H4 (cell line): Measurements from ENCODE around the gene ABCC10. TPM values are rescaled to one million over a fixed set of nuclear protein-coding genes. Genes with fewer than 3 reads are reported as not detected.
"Not testable (repeated sequence)": the region's sequence is repeated elsewhere in the genome, so short reads cannot be mapped to it uniquely, and the experiment has no call there.

Experiments used
- DNase-seq: peaks from one replicate; pipeline ENCODE4 v3.0.0-alpha.2; 2015; ENCODE audit warnings: low spot score
- total RNA-seq: library from RNA; depleted of rRNA; stranded (reverse); fragments of >200 nt; shearing (Covaris generic); gene quantifications from 2 replicates; pipeline ENCODE4 v1.2.3, GENCODE V29; 2014

The ABCC10 gene
- total RNA-seq, 1 experiment from 2014 or later = 11.7 TPM

DNA sequence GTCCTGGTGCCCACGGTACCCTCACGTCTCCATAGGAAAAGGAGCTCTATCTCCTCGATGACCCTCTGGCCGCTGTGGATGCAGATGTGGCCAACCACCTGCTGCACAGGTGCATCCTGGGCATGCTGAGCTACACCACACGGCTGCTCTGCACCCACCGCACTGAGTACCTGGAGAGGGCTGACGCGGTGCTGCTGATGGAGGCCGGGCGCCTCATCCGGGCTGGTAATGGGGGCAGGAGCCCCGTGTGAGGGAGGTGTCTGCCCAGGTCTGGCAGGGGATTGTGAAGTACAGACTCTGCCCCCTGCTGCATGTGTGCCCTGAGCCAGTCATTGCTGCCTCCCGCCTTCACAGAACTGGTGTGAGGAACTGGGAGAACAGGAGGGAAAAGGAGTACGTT lies 15.6 kb downstream of the ABCC10 start:
- DNase-seq = no peak

DNA sequence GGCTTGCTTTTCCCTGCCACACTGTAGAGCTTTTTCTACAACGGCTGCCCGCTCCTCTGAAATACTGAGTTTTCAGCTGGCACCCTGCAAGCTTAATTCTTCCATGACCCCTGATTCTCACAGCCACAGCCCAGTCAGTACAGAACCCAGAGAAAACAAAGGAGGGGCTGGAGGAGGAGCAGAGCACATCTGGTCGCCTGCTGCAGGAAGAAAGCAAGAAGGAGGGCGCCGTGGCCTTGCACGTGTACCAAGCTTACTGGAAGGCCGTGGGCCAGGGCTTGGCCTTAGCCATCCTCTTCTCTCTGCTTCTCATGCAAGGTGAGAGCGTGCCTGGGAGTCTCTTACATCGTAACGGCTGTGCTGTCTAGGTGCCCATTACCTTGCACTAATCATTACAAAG lies 16.7 kb downstream of the ABCC10 start:
- DNase-seq = no peak

DNA sequence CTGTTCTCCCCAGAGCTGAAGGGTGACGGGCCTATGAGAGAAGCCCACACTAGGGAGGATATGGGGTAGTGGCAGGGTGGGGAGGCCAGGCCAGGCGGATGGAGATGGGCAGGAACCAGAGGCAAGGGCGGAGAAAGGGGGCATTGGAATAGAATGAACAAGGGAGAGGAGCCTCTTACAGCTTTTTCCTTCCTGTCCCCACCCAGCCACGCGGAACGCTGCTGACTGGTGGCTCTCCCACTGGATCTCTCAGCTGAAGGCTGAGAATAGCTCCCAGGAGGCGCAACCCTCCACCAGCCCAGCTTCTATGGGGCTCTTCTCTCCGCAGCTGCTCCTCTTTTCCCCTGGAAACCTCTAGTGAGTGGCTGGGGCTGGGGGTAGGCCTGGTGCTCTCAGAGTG lies 17.2 kb downstream of the ABCC10 start:
- no peak for DNase-seq

DNA sequence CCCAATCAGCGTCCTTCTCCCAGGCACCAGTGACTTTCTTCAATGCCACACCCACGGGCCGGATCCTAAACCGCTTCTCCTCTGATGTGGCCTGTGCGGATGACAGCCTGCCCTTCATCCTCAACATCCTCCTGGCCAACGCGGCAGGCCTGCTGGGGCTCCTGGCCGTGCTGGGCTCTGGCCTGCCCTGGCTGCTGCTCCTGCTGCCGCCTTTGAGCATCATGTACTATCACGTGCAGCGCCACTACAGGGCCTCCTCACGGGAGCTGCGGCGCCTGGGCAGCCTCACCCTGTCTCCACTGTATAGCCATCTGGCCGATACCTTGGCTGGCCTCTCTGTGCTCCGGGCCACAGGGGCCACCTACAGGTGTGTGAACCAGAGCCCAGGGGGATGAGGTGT lies 18.2 kb downstream of the ABCC10 start:
- DNase-seq = no peak

DNA sequence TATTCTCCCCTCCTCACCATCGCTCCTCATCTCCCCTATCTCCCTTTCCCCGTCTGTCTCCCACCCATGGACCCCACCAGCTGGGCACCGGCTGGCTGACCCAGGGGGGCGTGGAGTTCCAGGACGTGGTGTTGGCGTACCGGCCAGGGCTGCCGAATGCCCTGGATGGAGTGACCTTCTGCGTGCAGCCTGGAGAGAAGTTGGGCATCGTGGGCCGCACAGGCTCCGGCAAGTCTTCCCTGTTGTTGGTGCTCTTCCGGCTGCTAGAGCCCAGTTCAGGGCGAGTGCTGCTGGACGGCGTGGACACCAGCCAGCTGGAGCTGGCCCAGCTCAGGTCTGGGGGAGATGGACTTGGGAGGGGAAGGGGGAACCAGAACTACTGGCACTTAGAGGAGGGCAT lies 20.3 kb downstream of the ABCC10 start:
- no peak for DNase-seq

DNA sequence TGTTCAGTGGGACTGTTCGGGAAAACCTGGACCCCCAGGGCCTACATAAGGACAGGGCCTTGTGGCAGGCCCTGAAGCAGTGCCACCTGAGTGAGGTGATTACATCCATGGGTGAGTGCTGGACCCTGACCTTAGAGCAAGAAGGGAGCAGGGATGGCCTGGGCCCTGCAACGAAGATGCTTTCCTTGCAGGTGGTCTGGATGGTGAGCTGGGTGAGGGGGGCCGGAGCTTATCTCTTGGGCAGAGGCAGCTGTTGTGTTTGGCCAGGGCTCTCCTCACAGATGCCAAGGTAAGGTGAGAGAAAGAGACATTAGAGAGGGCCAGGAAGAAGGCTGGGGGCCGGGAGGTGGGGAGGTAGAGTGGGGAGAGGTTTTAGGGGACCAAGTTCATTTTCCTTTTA lies 21.6 kb downstream of the ABCC10 start:
- DNase-seq = no peak

DNA sequence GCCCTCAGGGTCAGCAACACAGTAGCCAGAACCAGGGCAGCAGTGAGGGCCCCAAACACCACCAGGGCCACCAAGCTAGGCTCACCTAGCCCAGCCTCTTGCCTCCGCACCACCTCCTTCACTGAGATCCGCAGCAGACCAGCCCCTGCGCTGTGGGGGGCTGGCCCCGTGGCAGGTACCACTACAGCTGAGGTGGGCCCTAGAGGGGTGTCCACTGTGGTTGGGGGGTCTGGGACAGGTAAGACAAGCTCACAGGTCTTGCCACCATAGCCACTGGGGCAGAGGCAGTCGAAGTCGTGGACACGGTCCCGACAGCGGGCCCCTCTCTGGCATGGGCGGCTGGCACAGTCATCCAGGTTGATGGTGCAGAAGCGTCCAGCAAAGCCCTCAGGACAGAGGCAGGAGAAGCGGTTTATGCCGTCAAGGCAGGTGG lies 23.4 kb downstream of the ABCC10 start:
- no peak for DNase-seq

DNA sequence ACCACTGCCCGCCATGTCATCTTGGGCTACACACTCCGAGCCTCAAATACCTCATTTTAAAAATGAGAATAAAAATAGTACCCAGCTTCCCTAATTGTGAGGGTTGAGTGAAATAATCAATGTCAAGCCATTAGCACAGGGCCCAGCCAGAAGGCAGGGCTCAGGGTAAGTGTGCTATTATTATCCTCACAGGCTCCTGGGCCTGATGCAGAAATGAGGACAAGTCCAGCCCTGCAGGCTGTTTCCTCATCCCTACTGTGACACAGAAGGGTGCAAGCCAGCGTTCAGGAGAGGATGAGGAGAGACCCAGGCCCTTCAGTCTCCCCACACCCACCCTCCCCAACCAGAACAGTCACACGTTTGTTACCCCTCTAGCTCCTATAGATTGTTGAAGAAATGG lies 24.0 kb downstream of the ABCC10 start:
- no peak for DNase-seq

DNA sequence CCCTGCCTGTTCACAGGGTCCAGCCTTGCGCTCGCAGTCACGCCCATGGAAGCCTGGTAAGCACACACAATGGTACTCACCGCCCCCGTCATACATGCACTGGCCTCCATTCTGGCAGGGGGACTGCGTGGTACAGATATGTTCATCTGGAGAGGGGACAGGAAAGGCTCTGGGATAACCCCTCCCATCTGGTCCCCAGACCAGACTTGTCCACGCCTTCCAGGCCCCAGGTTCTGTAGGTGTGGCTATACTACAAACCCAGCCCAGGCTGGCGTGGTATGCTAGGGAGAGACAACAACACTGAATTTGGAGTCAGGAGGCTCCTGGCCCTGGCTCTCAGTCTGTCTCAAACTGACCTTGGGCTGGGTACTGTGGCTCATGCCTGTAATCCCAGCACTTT lies 24.6 kb downstream of the ABCC10 start:
- DNase-seq = no peak

DNA sequence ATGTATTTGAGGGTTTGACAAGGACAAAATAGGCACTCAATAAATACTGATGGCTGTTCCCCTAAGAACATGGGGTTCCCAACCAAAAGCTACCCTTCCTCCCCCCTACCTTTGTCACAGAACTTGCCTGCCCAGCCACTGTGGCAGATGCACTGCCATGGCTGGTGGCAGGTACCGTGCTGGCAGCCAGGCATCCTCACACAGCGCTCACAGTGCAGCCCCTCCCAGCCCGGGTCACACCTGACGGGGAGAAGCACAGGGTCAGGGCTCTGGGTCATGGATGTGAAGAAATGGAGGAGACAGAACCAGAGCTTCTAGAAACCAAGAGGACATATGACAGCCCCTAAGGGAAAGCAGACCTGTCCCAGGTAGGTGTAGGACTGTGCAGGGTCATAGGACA lies 25.6 kb downstream of the ABCC10 start:
- no peak for DNase-seq

DNA sequence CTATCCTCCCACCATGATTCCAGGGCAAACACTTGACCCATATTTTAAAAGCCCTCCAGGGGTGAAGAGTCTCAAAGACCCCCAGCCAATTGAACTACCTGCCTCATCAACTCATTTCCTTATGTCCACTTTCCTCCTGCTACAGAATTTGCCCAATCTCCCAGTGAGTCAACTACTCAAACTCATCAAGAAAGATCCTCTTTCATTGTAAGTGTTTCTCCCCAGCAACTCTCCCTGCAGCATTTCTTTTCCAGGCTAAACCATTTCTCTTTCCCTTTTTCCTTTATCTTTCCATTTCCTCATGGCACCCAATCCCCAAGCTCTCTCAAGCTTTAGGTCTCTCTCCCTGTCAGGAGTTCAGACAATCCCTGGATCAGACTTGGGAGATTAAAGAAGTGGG lies 26.5 kb downstream of the ABCC10 start:
- no peak for DNase-seq

DNA sequence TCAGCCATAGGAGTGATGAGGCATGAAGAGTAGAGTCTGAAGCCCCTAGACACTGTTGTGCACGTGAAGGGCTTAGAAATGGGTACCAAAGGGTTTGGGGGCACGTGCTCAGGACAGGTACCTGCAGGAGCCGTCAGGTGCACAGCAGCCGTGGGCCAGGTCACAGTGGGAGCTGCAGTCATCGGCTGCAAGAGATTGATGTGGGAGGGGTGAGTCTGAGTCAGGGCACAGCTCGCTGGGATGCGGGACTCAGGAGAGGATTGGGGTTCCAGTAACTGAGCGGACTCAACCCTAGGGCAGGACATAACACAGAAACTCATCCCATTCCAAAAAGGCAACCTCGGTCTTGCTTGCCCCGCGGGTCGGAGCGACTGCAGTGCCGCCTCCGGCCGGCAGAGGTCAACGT lies 27.0 kb downstream of the ABCC10 start:
- no peak for DNase-seq

DNA sequence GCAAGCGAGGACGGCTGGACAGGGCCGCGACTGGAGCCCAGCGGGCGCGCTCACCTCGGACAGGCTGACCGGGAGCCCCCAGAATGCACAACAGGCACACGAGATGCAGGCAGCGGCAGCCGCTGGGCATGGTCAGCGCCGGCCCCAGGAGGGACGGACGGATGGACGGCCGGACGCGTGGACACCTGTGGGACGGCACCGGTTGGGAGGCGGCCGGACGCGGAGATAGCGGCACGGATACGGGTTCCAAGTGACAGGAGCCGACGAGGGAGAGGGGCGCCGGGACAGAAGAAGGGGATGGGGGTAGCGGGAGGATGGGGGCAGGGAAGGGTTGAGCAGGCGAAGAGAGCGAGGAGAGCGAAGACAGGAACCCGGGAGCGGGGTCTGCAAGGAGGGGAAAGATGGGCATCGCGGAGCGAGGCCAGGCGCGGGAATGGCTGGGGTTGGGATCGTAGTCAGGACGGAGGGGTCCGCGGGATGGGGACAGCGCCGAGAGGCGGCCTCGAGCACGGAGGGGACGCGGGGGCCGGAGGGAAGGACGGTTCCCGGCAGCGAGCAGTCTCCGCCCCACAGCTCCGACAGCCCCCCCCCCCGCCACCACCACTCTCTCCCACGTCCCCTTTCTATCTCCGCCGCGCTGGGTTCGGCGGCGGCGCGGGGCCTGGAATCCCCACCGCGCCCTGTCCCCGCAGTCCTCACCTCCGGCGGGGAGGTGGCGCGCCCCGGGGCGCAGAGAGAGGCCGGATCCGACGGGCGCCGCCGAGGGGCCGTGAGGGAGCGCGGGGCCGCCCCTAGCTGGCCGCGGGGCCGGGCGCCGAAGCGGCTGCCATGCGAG lies 27.6 kb downstream of the ABCC10 start:
- DNase-seq = peak; percentile 73

DNA sequence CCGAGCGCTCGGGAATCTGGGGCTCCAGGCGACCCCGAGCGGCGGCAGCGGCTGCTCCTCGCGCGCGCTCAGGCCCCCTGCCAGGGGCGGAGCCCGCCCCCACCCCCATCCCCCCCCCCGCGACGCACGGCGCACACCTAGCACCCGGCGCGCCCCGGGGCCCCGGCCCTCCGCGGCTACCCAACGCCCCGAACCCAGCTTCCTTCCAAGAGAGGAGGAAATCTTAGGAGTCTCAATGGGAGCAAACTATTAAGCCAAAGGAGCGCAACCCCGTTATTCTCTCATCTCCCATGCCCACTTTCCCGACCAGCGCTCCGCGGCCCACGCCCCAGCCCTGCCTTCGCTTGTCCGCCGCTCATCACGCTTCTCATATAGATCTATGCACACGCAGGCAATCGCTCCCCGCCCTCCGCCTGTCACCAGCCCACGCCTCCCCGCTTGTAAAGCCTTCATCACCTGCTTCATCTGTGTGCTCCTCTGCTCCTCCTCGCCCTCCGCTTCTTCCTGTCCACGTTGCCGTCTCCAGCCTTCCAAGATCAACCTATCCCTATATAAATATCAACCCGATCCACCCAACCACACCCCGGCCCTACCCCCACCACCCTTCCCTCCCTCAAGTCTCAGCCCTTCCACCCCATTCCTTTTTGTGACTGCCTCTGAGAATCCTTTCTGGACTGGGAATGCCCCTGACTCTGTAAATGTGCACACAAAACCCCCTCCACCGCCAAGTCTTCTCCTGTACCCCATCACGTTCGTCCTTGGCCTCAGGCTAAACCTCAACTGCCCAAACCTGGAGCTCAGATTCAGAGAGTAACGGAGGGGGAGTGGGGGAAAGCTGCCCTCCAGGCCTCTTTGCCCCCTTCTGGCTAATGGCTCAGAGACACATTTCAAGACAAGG lies 28.4 kb downstream of the ABCC10 start, which contains the start of gene DLK2:
Gene DLK2, minus strand, starts transcription at position 18 of the 898 bp plus-strand sequence. CDS start 723 bp downstream, outside the sequence.
- no peak for DNase-seq

DNA sequence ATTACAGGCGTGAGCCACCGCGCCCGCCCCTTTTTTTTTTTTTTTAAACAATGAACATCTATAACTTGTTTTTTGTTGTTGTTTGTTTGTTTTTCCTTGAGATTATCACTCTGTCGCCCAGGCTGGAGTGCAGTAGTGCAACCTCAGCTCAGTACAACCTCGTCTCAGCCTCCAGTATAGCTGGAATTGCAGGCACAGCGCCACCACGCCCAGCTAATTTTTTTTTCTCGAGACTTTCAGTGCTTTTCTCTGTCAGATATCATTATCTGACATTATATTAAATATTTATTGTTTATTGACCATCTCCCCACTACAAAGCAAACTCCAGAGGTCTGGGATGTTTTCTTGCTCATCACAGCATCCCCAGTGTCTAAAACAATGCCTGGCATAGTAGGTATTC lies 30.3 kb downstream of the ABCC10 start:
- no peak for DNase-seq

DNA sequence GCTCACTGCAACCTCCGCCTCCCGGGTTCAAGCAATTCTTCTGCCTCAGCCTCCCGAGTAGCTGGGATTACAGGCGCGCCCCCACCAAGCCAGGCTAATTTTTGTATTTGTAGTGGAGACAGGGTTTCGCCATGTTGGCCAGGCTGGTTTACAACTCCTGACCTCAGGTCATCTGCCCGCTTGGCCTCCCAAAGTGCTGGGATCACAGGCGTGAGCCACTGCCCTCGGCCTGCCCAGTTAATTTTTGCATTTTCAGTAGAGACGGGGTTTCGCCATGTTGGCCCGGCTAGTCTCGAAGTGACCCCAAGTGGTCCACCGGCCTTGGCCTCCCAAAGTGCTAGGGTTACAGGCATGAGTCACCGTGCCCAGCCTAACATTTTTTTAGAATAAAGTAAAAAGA lies 30.8 kb downstream of the ABCC10 start:
- not testable (repeated sequence) for DNase-seq

DNA sequence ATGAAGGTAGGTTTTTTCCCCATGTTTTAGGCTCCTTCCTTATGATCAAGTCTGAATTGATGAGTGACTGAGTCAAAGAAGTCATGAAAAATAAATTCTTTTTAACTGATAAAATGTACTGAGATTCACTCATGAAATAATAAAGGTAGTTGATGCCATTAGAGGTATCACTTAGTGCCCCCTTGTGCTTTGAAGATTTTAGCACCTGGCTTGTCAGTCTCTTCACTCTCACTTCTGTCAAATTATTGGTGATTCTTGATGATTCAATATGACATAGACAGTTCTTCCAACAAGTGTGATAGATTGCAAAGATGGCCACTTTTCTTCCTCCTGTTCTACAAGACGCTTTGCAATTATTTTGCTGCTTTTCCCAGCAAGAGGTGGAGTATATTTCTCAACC lies 32.2 kb downstream of the ABCC10 start:
- no peak for DNase-seq

DNA sequence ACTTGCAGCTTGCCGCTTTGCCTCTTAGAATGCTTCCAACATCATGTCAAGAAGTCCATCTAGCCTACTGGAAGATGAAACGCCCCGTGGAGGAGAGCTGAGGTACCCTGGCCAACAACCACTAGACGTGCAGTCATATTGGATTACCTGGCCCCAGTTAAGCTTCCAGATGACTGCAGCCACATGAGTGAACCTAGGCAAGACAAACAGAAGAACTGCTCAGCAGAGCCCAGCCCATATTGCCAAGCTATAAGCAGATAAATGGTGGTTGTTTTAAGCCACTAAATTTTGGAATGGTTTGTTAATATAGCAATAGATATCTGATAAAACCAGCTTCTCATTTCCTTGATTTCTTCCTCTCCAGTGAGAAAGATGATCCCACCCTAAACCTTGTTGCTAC lies 32.7 kb downstream of the ABCC10 start:
- no peak for DNase-seq

DNA sequence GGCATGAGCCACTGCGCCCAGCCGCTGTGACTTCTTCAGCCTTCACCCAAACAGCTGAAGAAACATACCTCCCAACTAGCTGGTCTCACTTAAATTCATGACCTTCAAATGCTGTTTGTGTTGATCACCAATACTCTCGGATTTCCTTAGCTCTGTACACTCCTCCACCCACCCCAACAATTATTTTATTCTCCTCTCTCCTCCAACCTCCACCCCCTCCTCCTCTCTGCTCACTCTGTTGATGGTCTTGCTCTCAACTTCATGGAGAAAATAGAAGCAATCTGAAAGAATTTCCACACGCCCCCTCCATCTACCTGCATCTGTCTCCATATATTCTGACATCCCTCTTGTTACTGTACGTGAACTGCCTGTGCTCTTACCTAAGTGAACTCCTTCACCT lies 34.6 kb downstream of the ABCC10 start:
- no peak for DNase-seq

DNA sequence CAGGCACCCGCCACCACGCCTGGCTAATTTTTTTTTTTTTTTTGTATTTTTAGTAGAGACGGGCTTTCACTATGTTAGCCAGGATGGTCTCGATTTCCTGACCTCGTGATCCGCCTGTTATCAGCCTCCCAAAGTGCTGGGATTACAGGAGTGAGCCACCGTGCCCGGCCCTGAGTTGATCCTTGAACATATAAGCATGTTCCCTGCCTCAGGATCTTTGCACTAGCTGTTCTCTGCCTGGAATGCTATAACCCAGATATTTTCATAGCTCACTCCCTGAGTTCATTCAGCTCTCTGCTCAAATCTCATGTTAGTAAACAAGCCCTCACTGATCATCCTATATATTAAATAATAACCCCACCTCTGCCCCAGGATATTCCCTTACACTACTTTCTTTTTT lies 37.0 kb downstream of the ABCC10 start:
- DNase-seq = no peak

DNA sequence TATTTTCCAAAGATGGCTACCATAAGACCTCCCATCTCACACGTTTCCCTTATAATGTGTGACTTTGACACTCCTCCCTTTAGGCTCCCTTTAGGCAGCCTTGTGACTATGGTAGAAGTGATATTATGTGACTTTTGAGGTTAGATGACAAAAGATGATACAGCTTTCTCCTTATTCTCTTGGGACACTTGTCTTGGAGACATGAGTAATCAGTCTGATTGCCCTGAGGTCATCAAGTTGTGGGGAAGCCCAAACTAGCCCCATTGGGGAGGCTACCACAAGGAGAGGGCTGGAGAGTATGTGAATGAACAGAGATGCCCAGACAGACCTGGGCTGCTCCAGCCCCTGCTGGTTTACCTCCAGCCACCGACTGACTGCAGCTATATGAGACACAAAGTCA lies 38.6 kb downstream of the ABCC10 start:
- no peak for DNase-seq

DNA sequence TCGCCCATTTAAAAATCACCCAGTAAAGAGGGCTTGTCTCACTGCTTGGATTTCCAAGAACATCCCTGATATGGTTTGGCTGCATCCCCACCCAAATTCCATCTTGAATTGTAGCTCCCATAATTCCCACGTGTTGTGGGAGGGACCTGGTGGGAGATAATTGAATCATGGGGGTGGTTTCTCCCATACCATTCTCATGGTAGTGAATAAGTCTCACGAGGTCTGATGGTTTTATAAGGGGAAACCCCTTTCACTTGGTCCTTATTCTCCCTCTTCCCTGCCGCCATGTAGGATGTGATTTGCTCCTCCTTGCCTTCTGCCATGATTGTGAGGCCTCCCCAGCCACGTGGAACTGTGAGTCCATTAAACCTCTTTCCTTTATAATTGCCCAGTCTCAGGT lies 39.9 kb downstream of the ABCC10 start:
- DNase-seq = not testable (repeated sequence)

DNA sequence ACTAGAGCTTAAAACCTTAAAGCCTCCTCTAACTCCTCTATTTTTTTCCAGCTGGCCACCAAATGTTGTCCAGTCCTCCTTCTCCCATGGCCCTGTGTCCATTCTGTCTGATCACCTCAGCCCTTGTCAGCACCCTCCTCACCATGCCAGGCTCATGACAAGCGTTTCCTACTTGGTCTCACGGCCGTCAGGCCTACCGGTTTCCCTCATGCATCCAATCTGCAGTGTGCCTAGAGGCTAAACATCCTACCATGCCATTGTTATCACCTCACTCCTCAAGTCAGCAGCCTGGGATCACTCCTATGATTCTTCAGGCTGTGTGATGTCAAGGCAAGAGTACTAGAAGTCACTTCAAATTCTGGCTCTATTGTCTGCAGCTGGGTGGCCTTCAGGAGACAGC lies 40.4 kb downstream of the ABCC10 start:
- DNase-seq = no peak
